Measurements from ENCODE around the gene KRTAP10-11. TPM values are rescaled to one million over a fixed set of nuclear protein-coding genes. Genes with fewer than 3 reads are reported as not detected.
A peak's percentile ranks its signal among the peaks of the same experiment; 100 is the strongest.
"Not testable (repeated sequence)": the region's sequence is repeated elsewhere in the genome, so short reads cannot be mapped to it uniquely, and the experiment has no call there.

KRTAP10-11 gene, protein sequence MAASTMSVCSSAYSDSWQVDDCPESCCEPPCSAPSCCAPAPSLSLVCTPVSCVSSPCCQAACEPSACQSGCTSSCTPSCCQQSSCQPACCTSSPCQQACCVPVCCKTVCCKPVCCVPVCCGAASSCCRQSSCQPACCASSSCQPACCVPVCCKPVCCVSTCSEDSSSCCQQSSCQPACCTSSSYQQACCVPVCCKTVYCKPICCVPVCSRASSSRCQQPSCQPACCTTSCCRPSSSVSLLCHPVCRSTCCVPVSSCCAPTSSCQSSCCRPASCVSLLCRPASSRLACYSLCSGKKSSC
- total RNA-seq = not detected
- not detected for polyA plus RNA-seq
- long read RNA-seq, donor 1 = 0 reads
- long read RNA-seq, donor 2 = 0 reads
- long read RNA-seq, donor 3 = 0 reads

DNA sequence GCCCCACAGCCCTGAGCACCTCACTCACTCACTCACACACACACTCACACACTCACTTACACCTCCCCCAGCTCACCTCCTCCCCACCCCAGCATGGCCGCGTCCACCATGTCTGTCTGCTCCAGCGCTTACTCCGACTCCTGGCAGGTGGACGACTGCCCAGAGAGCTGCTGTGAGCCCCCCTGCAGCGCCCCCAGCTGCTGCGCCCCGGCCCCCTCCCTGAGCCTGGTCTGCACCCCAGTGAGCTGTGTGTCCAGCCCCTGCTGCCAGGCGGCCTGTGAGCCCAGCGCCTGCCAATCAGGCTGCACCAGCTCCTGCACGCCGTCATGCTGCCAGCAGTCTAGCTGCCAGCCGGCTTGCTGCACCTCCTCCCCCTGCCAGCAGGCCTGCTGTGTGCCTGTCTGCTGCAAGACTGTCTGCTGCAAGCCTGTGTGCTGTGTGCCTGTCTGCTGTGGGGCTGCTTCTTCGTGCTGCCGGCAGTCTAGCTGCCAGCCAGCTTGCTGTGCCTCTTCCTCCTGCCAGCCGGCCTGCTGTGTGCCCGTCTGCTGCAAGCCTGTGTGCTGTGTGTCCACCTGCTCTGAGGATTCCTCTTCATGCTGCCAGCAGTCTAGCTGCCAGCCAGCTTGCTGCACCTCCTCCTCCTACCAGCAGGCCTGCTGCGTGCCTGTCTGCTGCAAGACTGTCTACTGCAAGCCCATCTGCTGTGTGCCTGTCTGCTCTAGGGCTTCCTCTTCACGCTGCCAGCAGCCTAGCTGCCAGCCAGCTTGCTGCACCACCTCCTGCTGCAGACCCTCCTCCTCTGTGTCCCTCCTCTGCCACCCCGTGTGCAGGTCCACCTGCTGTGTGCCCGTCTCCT lies at the start of gene KRTAP10-11:
Gene KRTAP10-11 (plus strand): TSS at position 49 of the 856 bp plus-strand sequence. CDS start 45 bp downstream, at position 94.
- H3K4me3 ChIP-seq; DNase-seq; H3K36me3 ChIP-seq; H3K27me3 ChIP-seq; H3K4me1 ChIP-seq; H3K27ac ChIP-seq; ATAC-seq; intact Hi-C loops (cut with DNase I): not testable (repeated sequence)
- 69 to 83% (median 74%) methylated on average over 13 to 21 of the region's 21 CpGs for WGBS, 4 donors
- H3K9me3 ChIP-seq = peaks cover 0 to 28% (median 11%) of the 10 kb centered on the region in 12 donors

DNA sequence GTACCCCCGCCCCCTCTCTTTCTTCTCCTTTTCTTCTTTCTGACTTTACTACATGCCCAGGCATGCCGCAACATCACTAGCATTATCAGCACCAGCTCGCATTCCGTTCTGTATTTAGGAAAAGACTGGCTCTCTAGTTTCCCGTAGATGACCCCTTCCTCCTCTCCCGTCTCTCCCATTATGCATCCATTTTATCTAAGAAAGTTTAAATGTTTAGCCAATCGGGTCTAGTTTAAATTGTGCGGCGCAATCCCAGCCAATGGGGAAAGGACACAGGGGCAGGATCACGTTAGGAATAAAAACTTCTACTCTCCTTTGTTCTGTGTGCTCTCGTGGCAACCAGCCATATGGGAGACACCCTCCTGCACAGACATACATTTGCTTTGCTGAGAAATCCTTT lies 48.2 kb upstream of the KRTAP10-11 start:
- no peak overlapping the region for H3K4me3 ChIP-seq
- H3K4me1 ChIP-seq = peaks cover 0 to 6% (median 0%) of the 10 kb centered on the region in 12 donors
- intact Hi-C loops (cut with DNase I) = no loop called here
- H3K36me3 ChIP-seq = no peaks in the 10 kb centered on the region
- WGBS, 4 donors = 55 to 59% (median 55%) methylated on average over 11 of the region's 11 CpGs
- ATAC-seq (no peak), DNase-seq (no peak)
- H3K27me3 ChIP-seq = peaks cover 0 to 22% (median 0%) of the 10 kb centered on the region in 9 donors
- no peak overlapping the region for H3K27ac ChIP-seq
- peaks cover 0 to 5% (median 0%) of the 10 kb centered on the region in 12 donors for H3K9me3 ChIP-seq
- TF ChIP-seq POLR2A (IDR thresholded peaks at IDR 0.05) = no peak
- no peak for TF ChIP-seq CTCF (IDR thresholded peaks at IDR 0.05)

- no peaks in the 10 kb centered on the region for H3K36me3 ChIP-seq
- intact Hi-C loops (cut with DNase I) = no loop called here
- WGBS, 4 donors = 75 to 88% (median 78%) methylated on average over 8 of the region's 8 CpGs
- no peak overlapping the region for H3K27ac ChIP-seq
- H3K4me1 ChIP-seq = no peaks in the 10 kb centered on the region
- ATAC-seq (no peak), DNase-seq (no peak)
- peaks cover 0 to 24% (median 0%) of the 10 kb centered on the region in 9 donors for H3K27me3 ChIP-seq
- H3K4me3 ChIP-seq = no peak overlapping the region
- peaks cover 0 to 5% (median 0%) of the 10 kb centered on the region in 12 donors for H3K9me3 ChIP-seq
- TF ChIP-seq CTCF (IDR thresholded peaks at IDR 0.05) (no peak), POLR2A (IDR thresholded peaks at IDR 0.05) (no peak)
Measured at GRCh38 chr21:44599264-44600029, 46.8 kb upstream of the KRTAP10-11 start.

GRCh38 chr21:44600118-44600978 lies 45.9 kb upstream of the KRTAP10-11 start, which contains the start of gene KRTAP10-7:
Gene KRTAP10-7 (plus strand): TSS chr21:44600597. CDS start chr21:44600622, 25 bp downstream.
- H3K36me3 ChIP-seq; H3K27ac ChIP-seq; intact Hi-C loops (cut with DNase I); H3K4me3 ChIP-seq; H3K9me3 ChIP-seq; H3K4me1 ChIP-seq; DNase-seq: not testable (repeated sequence)
- WGBS, 4 donors = 66 to 83% (median 75%) methylated on average over 14 to 23 of the region's 23 CpGs
- peak in 2 of 4 donors; percentile 31 to 66 for ATAC-seq
- peaks cover 0 to 24% (median 0%) of the 10 kb centered on the region in 9 donors for H3K27me3 ChIP-seq

- H3K27ac ChIP-seq; DNase-seq; intact Hi-C loops (cut with DNase I); H3K36me3 ChIP-seq; H3K9me3 ChIP-seq; H3K4me1 ChIP-seq; H3K4me3 ChIP-seq: not testable (repeated sequence)
- ATAC-seq = peak in 2 of 4 donors; percentile 33 to 35
- 71 to 81% (median 73%) methylated on average over 5 to 10 of the region's 10 CpGs for WGBS, 4 donors
- H3K27me3 ChIP-seq = peaks cover 0 to 24% (median 0%) of the 10 kb centered on the region in 9 donors
Measured at GRCh38 chr21:44601091-44601490, 45.1 kb upstream of the KRTAP10-11 start.
